ENCODE measurements around the gene RPUSD2. TPM values are rescaled to one million over a fixed set of nuclear protein-coding genes. Genes with fewer than 3 reads are reported as not detected.

The RPUSD2 gene
- polyA plus RNA-seq, 4 donors: 3.2 to 10.6 (median 7.0) TPM

- Histone ChIP-seq H3K4me3 (ENCODE audit: low read depth in 1 of 3, low read length in 3 of 3) (no peak overlapping the region), H3K27me3 (ENCODE audit: control insufficient read depth in 3 of 3, insufficient read depth in 3 of 3, low read length in 3 of 3) (no peaks in the 10 kb centered on the region), H3K36me3 (ENCODE audit: control insufficient read depth in 3 of 3, insufficient read depth in 2 of 3, low read depth in 1 of 3, low read length in 3 of 3) (peaks cover 0 to 8% (median 0%) of the 10 kb centered on the region in 3 donors), H3K4me1 (ENCODE audit: control insufficient read depth in 3 of 3, insufficient read depth in 2 of 3, low read depth in 1 of 3, low read length in 2 of 3) (no peaks in the 10 kb centered on the region), H3K27ac (ENCODE audit: low read depth in 1 of 3, low read length in 2 of 3) (no peak overlapping the region), H3K9me3 (ENCODE audit: control insufficient read depth in 2 of 2, insufficient read depth in 1 of 2, low read depth in 1 of 2, low read length in 1 of 2) (no peaks in the 10 kb centered on the region)
- FAIRE-seq: no peak
- no peak for DNase-seq
These were observed 34.8 kb downstream of the RPUSD2 start for GRCh38 chr15:40603935-40604334.

GRCh38 chr15:40613080-40613479, 44.0 kb downstream of the RPUSD2 start:
- no peaks in the 10 kb centered on the region for H3K27me3 ChIP-seq (ENCODE audit: control insufficient read depth in 3 of 3, insufficient read depth in 3 of 3, low read length in 3 of 3)
- DNase-seq: no peak
- H3K4me3 ChIP-seq (ENCODE audit: low read depth in 1 of 3, low read length in 3 of 3): no peak overlapping the region
- no peak for FAIRE-seq
- no peak overlapping the region for H3K27ac ChIP-seq (ENCODE audit: low read depth in 1 of 3, low read length in 2 of 3)
- no peaks in the 10 kb centered on the region for H3K4me1 ChIP-seq (ENCODE audit: control insufficient read depth in 3 of 3, insufficient read depth in 2 of 3, low read depth in 1 of 3, low read length in 2 of 3)
- WGBS, 3 donors: 77 to 87% (median 85%) methylated on average over 5 of the region's 5 CpGs
- H3K36me3 ChIP-seq (ENCODE audit: control insufficient read depth in 3 of 3, insufficient read depth in 2 of 3, low read depth in 1 of 3, low read length in 3 of 3): peaks cover 0 to 6% (median 0%) of the 10 kb centered on the region in 3 donors
- H3K9me3 ChIP-seq (ENCODE audit: control insufficient read depth in 2 of 2, insufficient read depth in 1 of 2, low read depth in 1 of 2, low read length in 1 of 2): no peaks in the 10 kb centered on the region

- no peak for DNase-seq
These were observed 48.9 kb downstream of the RPUSD2 start for GRCh38 chr15:40618023-40618422.

GRCh38 chr15:40618906-40619305, 49.8 kb downstream of the RPUSD2 start:
- Histone ChIP-seq H3K27me3 (ENCODE audit: control insufficient read depth in 3 of 3, insufficient read depth in 3 of 3, low read length in 3 of 3) (no peaks in the 10 kb centered on the region), H3K9me3 (ENCODE audit: control insufficient read depth in 2 of 2, insufficient read depth in 1 of 2, low read depth in 1 of 2, low read length in 1 of 2) (no peaks in the 10 kb centered on the region), H3K4me1 (ENCODE audit: control insufficient read depth in 3 of 3, insufficient read depth in 2 of 3, low read depth in 1 of 3, low read length in 2 of 3) (no peaks in the 10 kb centered on the region), H3K27ac (ENCODE audit: low read depth in 1 of 3, low read length in 2 of 3) (no peak overlapping the region), H3K4me3 (ENCODE audit: low read depth in 1 of 3, low read length in 3 of 3) (no peak overlapping the region), H3K36me3 (ENCODE audit: control insufficient read depth in 3 of 3, insufficient read depth in 2 of 3, low read depth in 1 of 3, low read length in 3 of 3) (peaks cover 0 to 3% (median 0%) of the 10 kb centered on the region in 3 donors)
- DNase-seq (no peak), FAIRE-seq (no peak)

More at GRCh38 chr15:40618023-40618422, 48.9 kb downstream of the RPUSD2 start:
- 58 to 82% (median 81%) methylated on average over 2 of the region's 2 CpGs for WGBS, 3 donors
- Histone ChIP-seq H3K27ac (ENCODE audit: low read depth in 1 of 3, low read length in 2 of 3) (no peak overlapping the region), H3K4me3 (ENCODE audit: low read depth in 1 of 3, low read length in 3 of 3) (no peak overlapping the region), H3K27me3 (ENCODE audit: control insufficient read depth in 3 of 3, insufficient read depth in 3 of 3, low read length in 3 of 3) (no peaks in the 10 kb centered on the region), H3K4me1 (ENCODE audit: control insufficient read depth in 3 of 3, insufficient read depth in 2 of 3, low read depth in 1 of 3, low read length in 2 of 3) (no peaks in the 10 kb centered on the region), H3K36me3 (ENCODE audit: control insufficient read depth in 3 of 3, insufficient read depth in 2 of 3, low read depth in 1 of 3, low read length in 3 of 3) (peaks cover 0 to 3% (median 0%) of the 10 kb centered on the region in 3 donors), H3K9me3 (ENCODE audit: control insufficient read depth in 2 of 2, insufficient read depth in 1 of 2, low read depth in 1 of 2, low read length in 1 of 2) (no peaks in the 10 kb centered on the region)
- peak; percentile 74 for FAIRE-seq

- Histone ChIP-seq H3K36me3 (ENCODE audit: control insufficient read depth in 3 of 3, insufficient read depth in 2 of 3, low read depth in 1 of 3, low read length in 3 of 3) (peaks cover 0 to 3% (median 0%) of the 10 kb centered on the region in 3 donors), H3K4me1 (ENCODE audit: control insufficient read depth in 3 of 3, insufficient read depth in 2 of 3, low read depth in 1 of 3, low read length in 2 of 3) (no peaks in the 10 kb centered on the region), H3K4me3 (ENCODE audit: low read depth in 1 of 3, low read length in 3 of 3) (no peak overlapping the region), H3K27ac (ENCODE audit: low read depth in 1 of 3, low read length in 2 of 3) (no peak overlapping the region), H3K9me3 (ENCODE audit: control insufficient read depth in 2 of 2, insufficient read depth in 1 of 2, low read depth in 1 of 2, low read length in 1 of 2) (no peaks in the 10 kb centered on the region), H3K27me3 (ENCODE audit: control insufficient read depth in 3 of 3, insufficient read depth in 3 of 3, low read length in 3 of 3) (no peaks in the 10 kb centered on the region)
- DNase-seq (no peak), FAIRE-seq (no peak)
- WGBS, 3 donors: 90 to 99% (median 96%) methylated on average over 2 of the region's 2 CpGs
These were observed 54.3 kb downstream of the RPUSD2 start for GRCh38 chr15:40623361-40623760.

Other genes starting within 250 kb of the RPUSD2 start
- gene INAFM2, start 245.6 kb upstream of the RPUSD2 start, polyA plus RNA-seq: 10 to 100 TPM in 1 of 4 donors, 1 to 10 TPM in 3; 4.7 to 10.6 (median 6.5) TPM
- gene CCDC9B, start 228.4 kb upstream of the RPUSD2 start, polyA plus RNA-seq: 1 to 10 TPM; 2.2 to 7.4 (median 4.6) TPM
- over 10,000 TPM in 2 of 4 donors, 1,000 to 10,000 TPM in 2; 1,899 to 32,483 (median 16,493) TPM for gene PHGR1, start 218.3 kb upstream of the RPUSD2 start, polyA plus RNA-seq
- gene DISP2, start 211.1 kb upstream of the RPUSD2 start, polyA plus RNA-seq: 10 to 100 TPM in 1 of 4 donors, 1 to 10 TPM in 3; 2.2 to 12.2 (median 5.1) TPM
- 10 to 100 TPM in 2 of 4 donors, 1 to 10 TPM in 2; 4.1 to 24.3 (median 12.9) TPM for gene KNSTRN, start 186.6 kb upstream of the RPUSD2 start, polyA plus RNA-seq
- 10 to 100 TPM; 20.0 to 58.3 (median 38.0) TPM for gene IVD, start 163.5 kb upstream of the RPUSD2 start, polyA plus RNA-seq
- gene BAHD1, start 128.3 kb upstream of the RPUSD2 start, polyA plus RNA-seq: 10 to 100 TPM; 10.7 to 32.5 (median 12.5) TPM
- gene CHST14, start 98.3 kb upstream of the RPUSD2 start, polyA plus RNA-seq: 10 to 100 TPM in 1 of 4 donors, 1 to 10 TPM in 2, under 1 TPM in 1; 0.45 to 11.3 (median 3.7) TPM
- gene CCDC32, start 4.3 kb upstream of the RPUSD2 start, polyA plus RNA-seq: 10 to 100 TPM; 22.3 to 35.5 (median 23.6) TPM
- 10 to 100 TPM in 1 of 4 donors, 1 to 10 TPM in 3; 8.1 to 11.0 (median 8.9) TPM for gene KNL1, start 24.9 kb downstream of the RPUSD2 start, polyA plus RNA-seq
- 1 to 10 TPM in 3 of 4 donors, under 1 TPM in 1; 0.89 to 8.5 (median 5.1) TPM for gene RAD51, start 125.9 kb downstream of the RPUSD2 start, polyA plus RNA-seq
- 10 to 100 TPM; 36.6 to 80.8 (median 68.2) TPM for gene RMDN3, start 186.0 kb downstream of the RPUSD2 start, polyA plus RNA-seq
- 100 to 1,000 TPM in 3 of 4 donors, 10 to 100 TPM in 1; 96.7 to 222 (median 147) TPM for gene GCHFR, start 194.8 kb downstream of the RPUSD2 start, polyA plus RNA-seq
- 1 to 10 TPM in 1 of 4 donors, under 1 TPM in 2, not detected in 1; 0.88 to 5.1 (median 0.89) TPM for gene C15orf62, start 200.7 kb downstream of the RPUSD2 start, polyA plus RNA-seq
- gene ZFYVE19, start 237.8 kb downstream of the RPUSD2 start, polyA plus RNA-seq: 10 to 100 TPM; 28.1 to 94.6 (median 44.1) TPM
- 10 to 100 TPM; 41.0 to 95.9 (median 59.1) TPM for gene DNAJC17, start 238.2 kb downstream of the RPUSD2 start, polyA plus RNA-seq

Data from small intestine (tissue), 7 donors.